WTC11 (cell line): Measurements from ENCODE around the gene MARCKSL1. TPM values are rescaled to one million over a fixed set of nuclear protein-coding genes. Genes with fewer than 3 reads are reported as not detected.
A peak's percentile ranks its signal among the peaks of the same experiment; 100 is the strongest.

Experiments used
- ATAC-seq: fragments of 200-7000 bp; cut with Tn5 transposase; 2 replicates; pipeline ENCODE4 v1.10.0; 2021; ENCODE audit warnings: mild to moderate bottlenecking, moderate library complexity
- CTCF ChIA-PET: fragments of 300-600 bp; sonication (Branson Sonifier 250); formaldehyde crosslinking; loops from one replicate; lab custom pipeline; 2021; ENCODE audit warnings: antibody characterized with exemption; lab: Charles Lee
- POLR2A ChIA-PET: fragments of 350-600 bp; sonication (Branson Sonifier 250); formaldehyde crosslinking; loops from one replicate; lab custom pipeline; 2021; ENCODE audit warnings: antibody characterized with exemption; lab: Charles Lee
- DNase-seq: peaks from one replicate; pipeline ENCODE4 v3.0.0; 2021; ENCODE audit warnings: low spot score
- H3K27ac Mint-ChIP-seq: 2 replicates; pipeline ENCODE4 v1.8.0; 2021; ENCODE audit warnings: mixed read lengths
- H3K27me3 Mint-ChIP-seq: 2 replicates; pipeline ENCODE4 v1.8.0; 2021; ENCODE audit warnings: low read depth, mild to moderate bottlenecking, moderate library complexity, mixed read lengths
- H3K36me3 Mint-ChIP-seq: 2 replicates; pipeline ENCODE4 v1.8.0; 2021; ENCODE audit warnings: mixed read lengths
- H3K4me1 Mint-ChIP-seq: 2 replicates; pipeline ENCODE4 v1.8.0; 2022; ENCODE audit warnings: mixed read lengths
- H3K4me3 Mint-ChIP-seq: 2 replicates; pipeline ENCODE4 v1.8.0; 2021; ENCODE audit warnings: mild to moderate bottlenecking, moderate library complexity, mixed read lengths
- H3K9me3 Mint-ChIP-seq: 2 replicates; pipeline ENCODE4 v1.8.0; 2021; ENCODE audit warnings: mixed read lengths
- AFF4 ChIP-seq: sonication (generic); formaldehyde crosslinking; IDR thresholded peaks from 2 replicates; pipeline ENCODE4 v1.8.1; 2023; ENCODE audit warnings: mild to moderate bottlenecking, missing genetic modification reagents, borderline replicate concordance
- AR ChIP-seq: fragments of 250-450 bp; sonication (Bioruptor Pico); IDR thresholded peaks from 2 replicates; pipeline ENCODE4 v1.9.0; 2021; ENCODE audit warnings: mild to moderate bottlenecking
- ARID4B ChIP-seq: sonication (generic); formaldehyde crosslinking; IDR thresholded peaks from 2 replicates; pipeline ENCODE4 v1.8.0; 2023; ENCODE audit warnings: missing genetic modification reagents, mild to moderate bottlenecking, borderline replicate concordance
- ATF1 ChIP-seq: sonication (generic); formaldehyde crosslinking; IDR thresholded peaks from 2 replicates; pipeline ENCODE4 v1.8.1; 2023; ENCODE audit warnings: mild to moderate bottlenecking, moderate library complexity, missing genetic modification reagents
- EMX1 ChIP-seq: fragments of 250-450 bp; sonication (Bioruptor Pico); IDR thresholded peaks from 2 replicates; pipeline ENCODE4 v1.8.0; 2021; ENCODE audit warnings: mild to moderate bottlenecking
- ESRRA ChIP-seq: sonication (generic); formaldehyde crosslinking; IDR thresholded peaks from 2 replicates; pipeline ENCODE4 v1.8.1; 2022; ENCODE audit warnings: mild to moderate bottlenecking, missing genetic modification reagents, borderline replicate concordance
- FOXP1 ChIP-seq: sonication (generic); formaldehyde crosslinking; IDR thresholded peaks from 2 replicates; pipeline ENCODE4 v1.8.0; 2022; ENCODE audit warnings: missing genetic modification reagents, mild to moderate bottlenecking, moderate library complexity, borderline replicate concordance
- JAZF1 ChIP-seq: fragments of 250-450 bp; sonication (Bioruptor Pico); IDR thresholded peaks from 2 replicates; pipeline ENCODE4 v1.9.0; 2021; ENCODE audit warnings: moderate library complexity, mild to moderate bottlenecking, inconsistent platforms
- KAT7 ChIP-seq: sonication (generic); formaldehyde crosslinking; IDR thresholded peaks from 2 replicates; pipeline ENCODE4 v1.8.1; 2023; ENCODE audit warnings: missing genetic modification reagents, mild to moderate bottlenecking, borderline replicate concordance
- NR2C2 ChIP-seq: sonication (generic); formaldehyde crosslinking; IDR thresholded peaks from 2 replicates; pipeline ENCODE4 v1.8.0; 2022; ENCODE audit warnings: mild to moderate bottlenecking, missing genetic modification reagents
- NR3C1 ChIP-seq: sonication (generic); formaldehyde crosslinking; conservative IDR thresholded peaks from 2 replicates; pipeline ENCODE4 v1.8.1; 2023; ENCODE audit warnings: low read depth, mild to moderate bottlenecking, missing genetic modification reagents
- OVOL2 ChIP-seq: fragments of 250-450 bp; sonication (Bioruptor Pico); IDR thresholded peaks from 2 replicates; pipeline ENCODE4 v1.9.0; 2021; ENCODE audit warnings: mild to moderate bottlenecking, borderline replicate concordance
- PREB ChIP-seq: sonication (generic); formaldehyde crosslinking; IDR thresholded peaks from 2 replicates; pipeline ENCODE4 v1.8.1; 2022; ENCODE audit warnings: mild to moderate bottlenecking, missing genetic modification reagents, moderate library complexity, borderline replicate concordance
- RELA ChIP-seq: sonication (generic); formaldehyde crosslinking; IDR thresholded peaks from 2 replicates; pipeline ENCODE4 v1.8.1; 2022; ENCODE audit warnings: missing genetic modification reagents, mild to moderate bottlenecking, borderline replicate concordance
- TEAD1 ChIP-seq: sonication (generic); formaldehyde crosslinking; IDR thresholded peaks from 2 replicates; pipeline ENCODE4 v1.8.0; 2022; ENCODE audit warnings: mild to moderate bottlenecking, missing genetic modification reagents
- ZNF138 ChIP-seq: sonication (generic); formaldehyde crosslinking; conservative IDR thresholded peaks from 2 replicates; pipeline ENCODE4 v1.8.1; 2022; ENCODE audit warnings: mild to moderate bottlenecking, moderate library complexity, missing genetic modification reagents
- ZNF219 ChIP-seq: sonication (generic); formaldehyde crosslinking; IDR thresholded peaks from 2 replicates; pipeline ENCODE4 v1.8.0; 2023; ENCODE audit warnings: missing genetic modification reagents, mild to moderate bottlenecking, borderline replicate concordance
- ZNF232 ChIP-seq: sonication (generic); formaldehyde crosslinking; IDR thresholded peaks from 2 replicates; pipeline ENCODE4 v1.8.0; 2022; ENCODE audit warnings: mild to moderate bottlenecking, missing genetic modification reagents
- ZNF396 ChIP-seq: fragments of 250-450 bp; sonication (Bioruptor Pico); IDR thresholded peaks from 2 replicates; pipeline ENCODE4 v1.8.0; 2021; ENCODE audit warnings: mild to moderate bottlenecking, moderate library complexity, borderline replicate concordance
- ZNF416 ChIP-seq: fragments of 250-450 bp; sonication (Bioruptor Pico); IDR thresholded peaks from 2 replicates; pipeline ENCODE4 v1.9.0; 2021; ENCODE audit warnings: mild to moderate bottlenecking, inconsistent platforms
- ZNF512 ChIP-seq: sonication (generic); formaldehyde crosslinking; IDR thresholded peaks from 2 replicates; pipeline ENCODE4 v1.8.1; 2022; ENCODE audit warnings: missing genetic modification reagents, borderline replicate concordance
- ZNF671 ChIP-seq: fragments of 250-450 bp; sonication (Bioruptor Pico); IDR thresholded peaks from 2 replicates; pipeline ENCODE4 v1.8.0; 2021; ENCODE audit warnings: mild to moderate bottlenecking
- total RNA-seq: library from RNA; stranded (reverse); gene quantifications from 3 replicates; pipeline ENCODE4 v1.2.3, GENCODE V29; 2021

MARCKSL1 gene
- total RNA-seq, 1 experiment from 2014 or later: 450 TPM

GRCh38 chr1:32286763-32287162, 49.3 kb downstream of the MARCKSL1 start:
- peak; percentile 71 for ATAC-seq
- Mint-ChIP-seq H3K4me3 (no peak overlapping the region), H3K27ac (peak overlapping the region; percentile 85), H3K27me3 (no peaks in the 10 kb centered on the region), H3K9me3 (no peaks in the 10 kb centered on the region), H3K4me1 (peaks cover 8% of the 10 kb centered on the region), H3K36me3 (peaks cover 13% of the 10 kb centered on the region)
- POLR2A ChIA-PET: interaction anchor here (0.7 kb wide), 1 partner anchor 190 kb away, joined by 5 read pairs; no protein-coding TSS in a partner anchor
- TF ChIP-seq AR (CRISPR knock-in tag): no peak
- TF ChIP-seq EMX1 (CRISPR knock-in tag): no peak
- no peak for TF ChIP-seq RELA (CRISPR knock-in tag)
- TF ChIP-seq ZNF138 (CRISPR knock-in tag): no peak
- TF ChIP-seq ZNF219 (CRISPR knock-in tag): no peak
- TF ChIP-seq TEAD1 (CRISPR knock-in tag): no peak
- no peak for TF ChIP-seq ESRRA
- TF ChIP-seq ZNF416 (CRISPR knock-in tag): no peak
- no peak for TF ChIP-seq ARID4B (CRISPR knock-in tag)
- no peak for TF ChIP-seq KAT7 (CRISPR knock-in tag)
- TF ChIP-seq FOXP1 (CRISPR knock-in tag): no peak
- TF ChIP-seq AFF4 (CRISPR knock-in tag): no peak
- TF ChIP-seq NR3C1: no peak
- TF ChIP-seq JAZF1 (CRISPR knock-in tag): no peak
- CTCF ChIA-PET: interaction anchor here (0.7 to 2.6 kb wide), 2 partner anchors 12 to 39 kb away, joined by 3 to 14 read pairs; no protein-coding TSS in a partner anchor
- peak; percentile 19 for DNase-seq

- ChIA-PET CTCF (no interaction called here), POLR2A (no interaction called here)
- no peak for ATAC-seq
- TF ChIP-seq NR2C2: no peak
- TF ChIP-seq ZNF396 (CRISPR knock-in tag): no peak
- no peak for TF ChIP-seq ZNF671 (CRISPR knock-in tag)
- TF ChIP-seq ZNF232 (CRISPR knock-in tag): no peak
- TF ChIP-seq OVOL2 (CRISPR knock-in tag): no peak
- no peak for TF ChIP-seq PREB (CRISPR knock-in tag)
- no peak for TF ChIP-seq ZNF512 (CRISPR knock-in tag)
- no peak for TF ChIP-seq ATF1 (CRISPR knock-in tag)
Observed at GRCh38 chr1:32285658-32286057, 50.4 kb downstream of the MARCKSL1 start.

More at GRCh38 chr1:32285658-32286057, 50.4 kb downstream of the MARCKSL1 start:
- H3K27me3 Mint-ChIP-seq: no peaks in the 10 kb centered on the region
- H3K4me3 Mint-ChIP-seq: no peak overlapping the region
- no peak overlapping the region for H3K27ac Mint-ChIP-seq
- H3K36me3 Mint-ChIP-seq: peaks cover 16% of the 10 kb centered on the region
- H3K4me1 Mint-ChIP-seq: peaks cover 3% of the 10 kb centered on the region; the same call in 1 of the 2 replicates
- DNase-seq: no peak
- H3K9me3 Mint-ChIP-seq: no peaks in the 10 kb centered on the region
